ENCODE results near the gene ACMSD.

DNA sequence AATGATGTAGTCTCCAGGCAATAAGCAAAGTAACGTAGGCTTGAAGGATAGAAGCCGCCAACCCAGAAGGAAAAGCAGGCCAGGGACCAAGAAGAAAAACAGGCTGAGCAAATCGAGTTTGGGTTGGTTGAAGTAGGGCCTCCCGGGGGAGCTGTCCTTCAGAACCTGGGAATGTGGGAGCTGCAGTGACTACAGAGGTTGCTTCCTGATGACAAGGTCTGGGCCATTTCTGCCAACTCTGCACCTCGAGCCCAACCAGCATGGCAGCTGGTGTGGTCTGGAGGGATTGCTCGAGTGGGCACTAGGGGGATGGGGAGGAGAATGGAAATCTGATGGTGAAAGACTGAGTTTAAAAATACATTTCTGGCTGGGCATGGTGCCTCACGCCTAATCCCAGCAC lies 14.1 kb downstream of the ACMSD start:
- TF ChIP-seq EZH2 (IDR thresholded peaks at IDR 0.05; ENCODE audit: low read depth, unreplicated experiment) = no peak
- no peak for TF ChIP-seq CTCF (conservative IDR thresholded peaks at IDR 0.05; ENCODE audit: low read depth in 2 of 2)
- TF ChIP-seq ZNF114 (CRISPR knock-in tag; IDR thresholded peaks at IDR 0.05) = no peak
- TF ChIP-seq POLR2AphosphoS5 (IDR thresholded peaks at IDR 0.05; ENCODE audit: low read depth) = no peak
- no peak for TF ChIP-seq EZH2phosphoT487 (IDR thresholded peaks at IDR 0.05; ENCODE audit: unreplicated experiment)
- TF ChIP-seq ETS1 (IDR thresholded peaks at IDR 0.05) = no peak
- TF ChIP-seq STAT1 (IDR thresholded peaks at IDR 0.05; ENCODE audit: unreplicated experiment) = no peak

All from GM23338 (cell line).